H1 (cell line): Measurements from ENCODE around the gene LOXL4.

Source experiments
- EP300 ChIP-seq, 2 experiments: IDR thresholded peaks; 1 replicate in 1 of 2; 2 replicates in 1 of 2; pipeline ENCODE4 v1.6.1; 2011 to 2012; ENCODE audit warnings: low read depth in 2 of 2, low read length in 2 of 2, mild to moderate bottlenecking in 2 of 2, borderline replicate concordance in 1 of 2, inconsistent platforms in 1 of 2, moderate library complexity in 1 of 2
- FOSL1 ChIP-seq: IDR thresholded peaks from 2 replicates; pipeline ENCODE4 v1.6.1; 2011; ENCODE audit warnings: mild to moderate bottlenecking, low read depth, low read length, moderate library complexity; ENCODE audit not compliant: insufficient read depth
- POLR2A ChIP-seq, 2 experiments: IDR thresholded peaks; 1 replicate in 1 of 2; 2 replicates in 1 of 2; pipeline ENCODE4 v1.6.1; 2011; ENCODE audit warnings: low read depth in 2 of 2, low read length in 2 of 2, mild to moderate bottlenecking in 2 of 2; ENCODE audit errors: control extremely low read depth in 1 of 2
- RBBP5 ChIP-seq: IDR thresholded peaks from 2 replicates; pipeline ENCODE4 v1.7.1; 2012; ENCODE audit warnings: low read depth, mild to moderate bottlenecking, inconsistent platforms, low read length, moderate library complexity, borderline replicate concordance
- TAF1 ChIP-seq: IDR thresholded peaks from 2 replicates; pipeline ENCODE4 v1.6.1; 2011; ENCODE audit warnings: mild to moderate bottlenecking, low read depth, low read length
- TCF12 ChIP-seq: IDR thresholded peaks from 2 replicates; pipeline ENCODE4 v1.6.1; 2011; ENCODE audit warnings: low read depth, mild to moderate bottlenecking, low read length
- YY1 ChIP-seq: IDR thresholded peaks from 2 replicates; pipeline ENCODE4 v1.6.1; 2011; ENCODE audit warnings: low read depth, mild to moderate bottlenecking, low read length
- TF ChIP-seq, protein P1 (sequence below): IDR thresholded peaks from 2 replicates; pipeline ENCODE4 v1.6.1; 2012; ENCODE audit warnings: low read length, inconsistent platforms
- TF ChIP-seq, protein P2 (sequence below), 3 experiments: IDR thresholded peaks; 1 replicate in 2 of 3; 2 replicates in 1 of 3; pipeline versions ENCODE4 v1.5.1 to v1.6.1; 2011; ENCODE audit warnings: low read length in 3 of 3, mild to moderate bottlenecking in 3 of 3, inconsistent platforms in 2 of 3, low read depth in 1 of 3, moderate library complexity in 1 of 3; ENCODE audit not compliant: insufficient read depth in 1 of 3; ENCODE audit errors: control extremely low read depth in 1 of 3
- TF ChIP-seq, protein P3 (sequence below): IDR thresholded peaks from 2 replicates; pipeline ENCODE4 v1.6.1; 2011; ENCODE audit warnings: low read length, improper control_type of control experiment

DNA sequence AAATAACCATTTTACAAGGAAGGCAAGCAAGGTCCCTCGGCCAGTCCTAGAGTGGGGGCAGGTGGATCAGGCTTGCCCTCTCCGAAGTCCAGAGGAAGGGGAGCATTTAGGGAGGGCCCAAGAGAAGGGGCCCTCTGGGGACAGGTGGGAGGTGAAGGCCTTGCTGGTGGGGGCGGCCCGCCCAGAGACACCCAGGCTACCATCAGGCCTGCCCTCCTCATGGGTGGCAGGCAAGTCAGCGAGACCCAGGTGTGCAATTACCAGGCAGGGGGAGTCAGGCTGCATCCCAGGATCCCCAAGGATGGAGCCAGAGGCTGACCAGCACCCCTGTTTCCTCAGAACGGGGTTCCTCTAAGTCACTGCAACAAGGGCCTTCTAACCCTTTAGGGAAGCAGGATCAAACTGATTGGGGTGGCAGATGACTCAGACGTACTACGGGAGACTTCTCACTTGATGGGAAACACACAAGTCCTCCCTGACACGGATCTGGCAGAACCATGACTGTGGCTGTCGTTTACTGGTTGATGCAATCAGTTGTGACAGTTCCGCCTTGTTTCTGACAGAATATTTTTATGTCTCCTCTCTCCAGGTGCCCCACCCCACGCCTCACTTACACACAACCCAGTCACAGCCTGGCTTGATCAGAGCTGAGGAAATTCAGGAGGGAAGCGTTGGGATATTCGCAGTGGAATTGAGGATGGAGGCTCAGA is 8.2 kb downstream of the LOXL4 start:
- TF ChIP-seq, protein P1, sequence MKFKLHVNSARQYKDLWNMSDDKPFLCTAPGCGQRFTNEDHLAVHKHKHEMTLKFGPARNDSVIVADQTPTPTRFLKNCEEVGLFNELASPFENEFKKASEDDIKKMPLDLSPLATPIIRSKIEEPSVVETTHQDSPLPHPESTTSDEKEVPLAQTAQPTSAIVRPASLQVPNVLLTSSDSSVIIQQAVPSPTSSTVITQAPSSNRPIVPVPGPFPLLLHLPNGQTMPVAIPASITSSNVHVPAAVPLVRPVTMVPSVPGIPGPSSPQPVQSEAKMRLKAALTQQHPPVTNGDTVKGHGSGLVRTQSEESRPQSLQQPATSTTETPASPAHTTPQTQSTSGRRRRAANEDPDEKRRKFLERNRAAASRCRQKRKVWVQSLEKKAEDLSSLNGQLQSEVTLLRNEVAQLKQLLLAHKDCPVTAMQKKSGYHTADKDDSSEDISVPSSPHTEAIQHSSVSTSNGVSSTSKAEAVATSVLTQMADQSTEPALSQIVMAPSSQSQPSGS: no peak
- TF ChIP-seq, protein P2, sequence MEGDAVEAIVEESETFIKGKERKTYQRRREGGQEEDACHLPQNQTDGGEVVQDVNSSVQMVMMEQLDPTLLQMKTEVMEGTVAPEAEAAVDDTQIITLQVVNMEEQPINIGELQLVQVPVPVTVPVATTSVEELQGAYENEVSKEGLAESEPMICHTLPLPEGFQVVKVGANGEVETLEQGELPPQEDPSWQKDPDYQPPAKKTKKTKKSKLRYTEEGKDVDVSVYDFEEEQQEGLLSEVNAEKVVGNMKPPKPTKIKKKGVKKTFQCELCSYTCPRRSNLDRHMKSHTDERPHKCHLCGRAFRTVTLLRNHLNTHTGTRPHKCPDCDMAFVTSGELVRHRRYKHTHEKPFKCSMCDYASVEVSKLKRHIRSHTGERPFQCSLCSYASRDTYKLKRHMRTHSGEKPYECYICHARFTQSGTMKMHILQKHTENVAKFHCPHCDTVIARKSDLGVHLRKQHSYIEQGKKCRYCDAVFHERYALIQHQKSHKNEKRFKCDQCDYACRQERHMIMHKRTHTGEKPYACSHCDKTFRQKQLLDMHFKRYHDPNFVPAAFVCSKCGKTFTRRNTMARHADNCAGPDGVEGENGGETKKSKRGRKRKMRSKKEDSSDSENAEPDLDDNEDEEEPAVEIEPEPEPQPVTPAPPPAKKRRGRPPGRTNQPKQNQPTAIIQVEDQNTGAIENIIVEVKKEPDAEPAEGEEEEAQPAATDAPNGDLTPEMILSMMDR (IDR thresholded peaks at IDR 0.05; ENCODE audit: control extremely low read depth in 1 of 3, insufficient read depth in 1 of 3, low read depth in 1 of 3, low read length in 3 of 3): no peak
- TF ChIP-seq RBBP5: no peak
- TF ChIP-seq EP300 (IDR thresholded peaks at IDR 0.05; ENCODE audit: borderline replicate concordance in 1 of 2, low read depth in 2 of 2, low read length in 2 of 2): no peak
- TF ChIP-seq TAF1: no peak
- TF ChIP-seq, protein P3, sequence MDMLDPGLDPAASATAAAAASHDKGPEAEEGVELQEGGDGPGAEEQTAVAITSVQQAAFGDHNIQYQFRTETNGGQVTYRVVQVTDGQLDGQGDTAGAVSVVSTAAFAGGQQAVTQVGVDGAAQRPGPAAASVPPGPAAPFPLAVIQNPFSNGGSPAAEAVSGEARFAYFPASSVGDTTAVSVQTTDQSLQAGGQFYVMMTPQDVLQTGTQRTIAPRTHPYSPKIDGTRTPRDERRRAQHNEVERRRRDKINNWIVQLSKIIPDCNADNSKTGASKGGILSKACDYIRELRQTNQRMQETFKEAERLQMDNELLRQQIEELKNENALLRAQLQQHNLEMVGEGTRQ: no peak
- TF ChIP-seq YY1: no peak
- TF ChIP-seq POLR2A (IDR thresholded peaks at IDR 0.05; ENCODE audit: control extremely low read depth in 1 of 2, low read depth in 2 of 2, low read length in 2 of 2): no peak
- TF ChIP-seq TCF12: no peak
- TF ChIP-seq FOSL1: no peak
